ENCODE data around the gene FKBP9.
"Not testable (repeated sequence)": the region's sequence is repeated elsewhere in the genome, so short reads cannot be mapped to it uniquely, and the experiment has no call there.

FKBP9 gene

DNA sequence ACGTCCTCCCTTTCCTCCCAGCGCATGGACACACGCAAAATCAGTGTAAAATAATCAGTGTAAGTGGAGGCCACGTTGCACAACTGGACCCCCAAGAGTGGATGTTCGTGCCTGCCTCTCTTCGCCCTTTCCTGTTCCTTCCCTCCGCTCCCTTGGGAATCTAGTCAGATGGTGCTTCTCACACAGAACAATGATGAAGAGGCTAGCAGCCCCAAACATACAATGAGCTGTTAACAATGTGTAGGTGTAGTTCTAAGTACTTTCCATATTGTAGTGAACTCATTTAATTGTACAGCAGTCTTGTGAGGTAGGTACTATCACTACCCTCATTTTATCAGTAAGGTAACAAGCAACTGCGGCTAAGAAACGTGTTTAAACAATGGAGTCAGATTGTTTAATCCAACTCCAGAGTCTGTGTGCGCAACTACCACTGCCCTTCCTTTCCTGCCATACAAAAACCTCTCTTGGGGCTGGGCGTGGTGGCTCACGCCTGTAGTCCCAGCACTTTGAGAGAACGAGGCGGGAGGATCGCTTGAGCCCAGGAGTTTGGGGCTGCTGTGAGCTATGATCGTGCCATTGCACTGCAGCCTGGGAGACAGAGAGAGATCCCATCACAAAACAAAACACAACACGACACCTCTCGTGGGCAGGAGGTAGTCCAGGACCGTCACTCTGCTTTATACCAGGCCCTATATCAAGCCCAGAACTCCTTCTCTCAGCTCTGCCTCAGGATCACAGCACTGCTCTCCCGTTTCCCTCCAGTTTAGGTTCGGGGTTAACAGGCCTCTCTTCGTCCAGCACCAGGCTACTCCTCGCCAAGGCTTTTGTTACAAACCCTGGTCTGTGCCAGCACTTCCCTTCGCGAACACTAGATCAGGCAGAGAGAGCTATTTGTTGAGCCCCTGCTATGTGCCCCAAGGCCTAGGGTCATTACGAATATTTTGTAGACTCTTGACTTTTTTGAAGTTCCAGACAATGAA lies 1.1 kb downstream of the FKBP9 start:
- no peak for FAIRE-seq

DNA sequence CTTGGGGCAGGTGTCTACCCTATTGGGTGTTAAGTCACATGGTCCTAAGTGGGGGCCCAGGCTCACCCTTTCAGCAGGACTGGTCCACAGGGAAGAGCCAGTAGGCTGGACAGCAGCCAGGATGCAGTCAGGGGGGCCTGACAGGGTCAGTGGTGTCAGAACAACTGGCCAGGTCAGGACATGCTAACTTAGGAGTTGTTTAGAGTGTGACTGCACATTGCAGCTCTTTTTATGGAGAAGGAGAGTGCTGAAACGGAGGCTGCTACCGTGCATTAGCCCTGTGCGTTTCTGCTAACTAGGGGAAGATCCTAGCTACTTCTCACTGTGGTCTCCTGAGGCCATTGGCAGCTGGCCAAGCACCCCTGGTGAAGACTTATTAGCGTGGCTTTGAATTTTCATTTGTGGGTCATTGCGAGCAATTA lies 6.7 kb downstream of the FKBP9 start:
- FAIRE-seq, result not testable (repeated sequence)

DNA sequence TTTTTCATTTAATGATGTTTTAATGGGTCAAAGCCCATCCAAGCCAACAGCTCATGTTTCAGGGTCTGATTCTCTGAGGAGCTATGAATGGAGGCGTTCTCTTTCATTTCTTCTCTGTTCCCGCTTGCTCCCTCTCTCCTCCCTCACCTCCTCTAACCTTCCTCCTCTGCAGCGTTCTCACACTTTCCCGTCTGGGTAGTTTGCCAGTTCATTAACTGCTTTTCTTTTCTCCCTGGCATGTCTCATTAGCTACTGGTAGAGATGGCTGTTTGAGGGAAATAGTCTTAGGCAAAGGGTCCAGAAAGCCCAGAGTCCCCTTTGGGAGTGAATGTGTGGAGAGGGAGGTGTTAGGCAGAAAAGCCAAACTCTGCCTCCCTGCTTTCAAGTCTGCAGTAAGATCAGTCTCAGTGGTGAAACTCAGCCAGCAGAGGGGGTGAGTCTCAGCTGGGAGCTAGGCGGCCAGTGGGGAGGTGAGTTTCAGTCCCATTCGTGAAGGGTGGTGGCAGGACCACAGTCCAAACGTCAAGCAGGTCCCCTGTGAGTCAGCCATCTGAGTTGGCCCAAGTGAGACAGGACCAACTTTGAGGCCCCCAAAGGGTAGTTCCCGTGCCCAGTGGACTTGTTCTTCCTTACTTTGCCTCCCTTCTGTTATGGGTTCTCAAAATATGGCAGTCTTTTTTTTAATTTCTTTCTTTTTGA lies 7.4 kb downstream of the FKBP9 start:
- FAIRE-seq, result not testable (repeated sequence)

DNA sequence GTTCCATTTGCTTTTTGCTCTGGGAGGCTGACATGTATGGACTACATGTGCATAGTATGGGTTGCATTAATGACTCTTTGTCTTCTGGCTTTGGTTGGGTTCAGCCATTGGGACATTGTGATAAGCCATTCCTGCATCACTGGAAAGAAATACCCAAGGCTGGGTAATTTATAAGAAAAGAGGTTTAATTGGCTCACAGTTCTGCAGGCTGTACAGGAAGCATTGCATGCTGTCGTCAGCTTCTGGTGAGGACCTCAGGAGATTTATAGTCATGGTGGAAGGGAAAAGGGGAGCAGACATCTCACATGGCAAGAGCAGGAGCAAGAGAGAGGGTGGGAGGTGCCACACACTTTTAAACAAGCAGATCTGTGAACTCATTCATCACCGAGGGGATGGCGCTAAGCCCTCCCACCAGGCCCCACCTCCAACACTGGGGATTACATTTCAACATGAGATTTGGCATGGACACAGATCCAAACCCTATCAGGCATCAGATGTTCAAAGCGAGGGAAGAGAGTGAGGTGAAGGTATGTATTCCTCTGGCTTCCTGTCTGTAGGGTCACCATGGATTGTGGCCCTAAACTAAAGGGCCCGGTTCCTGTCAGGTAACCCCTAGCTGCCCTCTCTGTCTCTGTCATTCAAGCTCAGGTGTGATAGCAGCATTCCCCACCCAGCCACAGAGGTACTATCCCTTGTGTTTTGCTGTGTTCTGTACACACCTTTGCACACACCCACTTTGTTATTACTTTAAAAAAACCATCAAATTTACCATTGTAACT lies 9.4 kb downstream of the FKBP9 start:
- FAIRE-seq, result not testable (repeated sequence)

DNA sequence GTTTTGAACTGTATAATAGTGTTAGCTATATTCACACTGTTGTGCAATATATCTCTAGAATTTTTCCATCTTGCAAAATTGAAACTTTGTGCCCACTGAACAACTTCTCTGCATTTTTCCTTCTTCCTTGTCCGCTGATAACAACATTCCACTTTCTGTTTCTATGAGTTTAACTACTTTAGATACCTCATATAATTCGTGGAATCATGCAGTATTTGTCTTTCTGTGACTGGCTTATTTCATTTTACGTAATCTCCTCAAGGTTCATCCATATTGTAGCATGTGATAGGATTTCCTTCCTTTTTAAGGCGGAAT lies 10.0 kb downstream of the FKBP9 start:
- not testable (repeated sequence) for FAIRE-seq

DNA sequence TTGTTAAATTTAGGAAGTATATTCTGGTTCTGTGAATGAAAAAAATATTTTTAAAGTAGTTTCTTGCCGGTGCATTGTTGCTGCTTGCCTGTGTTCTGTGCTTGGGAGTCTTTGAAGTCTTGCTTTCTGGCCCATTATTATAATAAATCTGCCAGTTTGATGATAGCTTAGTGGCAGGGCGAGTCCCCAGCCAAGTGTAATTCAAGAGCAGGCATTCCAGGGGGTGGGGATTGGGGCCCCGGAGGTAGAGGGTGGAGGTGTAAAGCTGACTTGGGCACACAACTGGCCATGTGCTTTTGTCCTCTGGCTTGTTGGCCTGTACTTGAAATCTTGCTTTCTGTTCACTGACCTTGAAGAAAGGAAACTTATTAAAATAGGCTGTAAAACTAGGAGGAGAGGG lies 14.7 kb downstream of the FKBP9 start:
- FAIRE-seq, result not testable (repeated sequence)

DNA sequence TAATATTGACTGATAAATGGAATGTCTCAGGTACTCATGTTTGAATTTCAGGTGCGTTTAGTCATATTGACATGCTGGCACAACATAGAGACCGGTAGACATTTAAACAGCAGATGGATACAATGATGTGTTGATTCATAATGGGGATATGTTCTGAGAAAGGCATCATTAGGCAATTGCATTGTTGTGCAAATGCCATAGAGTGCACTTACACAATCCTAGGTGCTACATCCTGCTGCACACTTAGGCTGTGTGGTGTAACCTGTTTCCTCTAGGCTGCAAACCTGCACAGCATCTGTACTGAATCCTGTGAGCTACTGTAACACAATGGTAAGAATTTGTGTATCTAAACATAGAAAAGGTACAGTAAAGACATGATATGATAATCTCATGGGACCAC lies 19.9 kb downstream of the FKBP9 start:
- not testable (repeated sequence) for FAIRE-seq

DNA sequence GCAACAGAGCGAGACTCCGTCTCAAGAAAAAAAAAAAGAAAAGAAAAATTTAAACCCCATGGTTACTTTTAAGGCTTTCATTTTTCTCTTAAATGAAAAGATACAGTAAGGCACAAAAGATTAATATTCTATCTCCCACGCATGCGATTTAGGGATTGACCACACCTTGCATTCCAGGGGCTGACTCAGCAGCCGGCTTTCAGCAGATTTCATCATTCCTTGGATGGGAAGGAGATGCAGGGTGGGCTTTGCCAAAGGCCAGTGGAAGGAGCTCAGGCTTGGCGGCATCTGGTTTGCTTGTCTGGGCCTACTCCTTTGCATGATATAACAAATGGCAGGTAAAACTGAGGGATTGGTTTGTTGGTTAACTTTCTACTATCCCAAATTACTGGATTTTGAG lies 22.0 kb downstream of the FKBP9 start:
- FAIRE-seq, result not testable (repeated sequence)

DNA sequence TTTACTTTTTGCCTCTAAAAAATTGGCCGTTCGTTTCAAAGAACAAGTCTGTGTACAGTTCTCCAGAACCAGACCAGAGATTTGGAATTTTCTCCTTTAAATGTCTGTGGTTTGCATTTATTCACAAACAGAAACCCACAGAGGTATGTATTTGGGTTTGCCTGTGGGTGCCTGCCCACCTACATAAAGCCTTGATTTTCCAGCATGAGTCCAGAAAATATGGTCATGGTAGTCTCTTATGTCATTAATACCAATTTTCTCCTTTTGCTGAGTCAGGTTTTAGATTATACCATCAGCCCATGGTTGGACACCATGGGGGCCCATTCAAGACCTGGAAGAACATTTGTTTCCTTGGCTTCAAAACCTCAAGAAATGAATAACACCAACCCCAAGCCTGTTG lies 22.7 kb downstream of the FKBP9 start:
- FAIRE-seq, result not testable (repeated sequence)

DNA sequence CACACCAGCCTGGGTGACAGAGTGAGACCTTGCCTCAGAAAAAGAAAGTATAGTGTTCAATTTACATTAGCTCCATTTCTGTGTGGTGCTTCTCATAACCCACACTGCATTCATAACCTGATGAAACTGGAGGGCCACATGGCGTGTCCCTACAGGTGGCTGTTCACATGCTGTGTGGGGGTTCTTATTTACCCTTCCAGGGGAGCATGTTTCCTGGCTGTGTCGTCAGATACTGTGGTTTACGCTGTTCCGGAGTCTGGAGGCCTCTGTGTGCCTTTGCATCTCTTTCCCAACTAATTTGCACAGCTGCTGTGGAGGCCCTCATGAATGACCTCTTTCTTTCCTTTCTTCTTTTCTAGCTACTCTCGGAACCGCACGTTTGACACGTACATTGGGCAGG lies 30.9 kb downstream of the FKBP9 start:
- not testable (repeated sequence) for FAIRE-seq

DNA sequence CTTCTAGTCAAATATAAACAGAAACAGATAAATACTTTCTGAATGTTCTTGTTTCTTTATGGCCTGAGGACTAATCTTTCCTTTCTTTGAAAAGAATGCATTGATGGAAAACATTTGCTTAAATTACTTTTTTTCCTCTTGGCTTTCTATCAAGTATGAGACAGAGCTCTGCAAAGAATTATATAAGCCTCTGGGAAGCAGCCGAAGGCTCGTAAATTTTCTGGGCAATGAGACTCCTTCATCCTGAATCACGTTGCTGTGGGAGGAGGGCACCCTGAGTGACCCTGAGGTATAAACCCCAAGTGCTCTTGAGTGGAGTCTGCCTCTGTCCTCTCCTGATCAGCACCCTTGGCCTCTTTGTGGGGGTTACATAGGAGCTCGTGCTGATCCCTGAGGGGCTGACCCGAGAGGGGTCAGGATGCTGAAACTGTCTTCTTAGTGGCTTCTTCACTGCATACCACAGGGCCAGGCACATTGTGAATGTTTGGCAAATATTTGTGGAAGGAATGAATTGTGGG lies 33.9 kb downstream of the FKBP9 start:
- not testable (repeated sequence) for FAIRE-seq

DNA sequence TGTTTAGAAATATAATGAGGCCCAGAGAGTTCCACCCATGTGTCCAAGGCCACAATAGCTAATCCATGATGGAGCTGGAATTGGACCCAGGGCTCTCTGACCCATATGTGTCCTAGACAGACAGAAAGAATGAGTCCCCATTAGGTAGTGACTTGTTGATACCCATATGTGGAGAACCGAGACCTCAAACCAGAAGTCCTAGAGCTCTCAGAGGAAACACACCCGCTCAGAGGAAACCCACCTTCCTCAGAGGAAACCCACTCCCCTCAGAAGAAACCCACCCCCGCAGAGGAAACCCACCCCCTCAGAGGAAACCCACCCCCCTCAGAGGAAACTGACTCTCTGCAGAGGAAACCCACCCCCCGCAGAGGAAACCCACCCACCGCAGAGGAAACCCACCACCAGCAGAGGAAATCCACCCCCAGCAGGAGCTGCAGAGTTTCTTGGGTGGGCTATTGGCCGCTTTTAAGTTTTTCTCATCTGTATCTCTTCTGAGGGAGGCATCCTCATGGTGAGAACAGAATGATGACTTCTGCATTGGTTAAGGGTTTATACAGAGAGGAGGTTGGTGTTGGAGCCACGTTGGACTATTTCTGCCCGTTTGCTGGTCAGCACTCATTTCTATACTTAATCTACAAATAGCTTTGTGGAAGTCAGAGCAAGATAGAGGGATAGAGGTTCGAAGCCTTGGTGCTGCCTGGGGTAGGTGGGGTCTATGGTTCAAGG lies 34.9 kb downstream of the FKBP9 start:
- FAIRE-seq, result not testable (repeated sequence)

DNA sequence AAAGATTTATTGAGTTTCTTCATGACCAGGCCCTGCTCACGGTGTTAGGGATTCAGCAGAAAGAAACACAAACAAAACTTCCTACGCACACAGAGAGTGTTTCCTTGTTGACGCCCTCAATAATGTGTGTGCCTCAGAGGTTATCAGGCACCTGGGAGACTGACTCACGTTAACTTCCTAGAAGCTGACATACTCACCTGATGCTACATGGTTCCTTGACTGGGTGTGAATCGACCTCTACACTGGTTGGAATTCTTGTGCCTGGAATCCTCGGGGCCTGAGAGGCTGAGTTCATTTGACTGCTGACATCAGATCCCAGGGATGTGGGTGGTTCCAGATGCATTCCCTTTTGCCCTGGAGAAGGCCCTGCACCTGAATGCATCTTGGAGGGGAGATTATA lies 35.5 kb downstream of the FKBP9 start:
- not testable (repeated sequence) for FAIRE-seq

DNA sequence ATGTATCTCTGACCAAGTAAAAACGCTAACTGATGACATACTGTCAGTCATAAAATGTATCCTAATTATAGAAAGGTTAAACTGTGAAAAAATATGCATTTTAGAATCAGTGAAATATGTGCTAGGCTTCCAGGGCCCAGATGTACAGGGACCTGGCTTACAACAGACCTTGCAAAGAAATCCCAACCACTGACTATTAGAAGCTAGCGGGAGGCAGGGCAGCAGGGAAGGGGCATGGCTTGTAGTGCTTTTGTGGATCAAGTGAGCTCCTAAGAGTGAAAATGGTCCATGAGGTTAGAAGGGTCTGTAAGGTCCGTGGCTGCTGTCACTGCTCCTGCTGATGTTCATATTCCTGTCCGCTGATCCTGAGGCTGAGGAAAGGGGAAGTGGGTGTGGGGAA lies 40.7 kb downstream of the FKBP9 start:
- FAIRE-seq, result not testable (repeated sequence)

DNA sequence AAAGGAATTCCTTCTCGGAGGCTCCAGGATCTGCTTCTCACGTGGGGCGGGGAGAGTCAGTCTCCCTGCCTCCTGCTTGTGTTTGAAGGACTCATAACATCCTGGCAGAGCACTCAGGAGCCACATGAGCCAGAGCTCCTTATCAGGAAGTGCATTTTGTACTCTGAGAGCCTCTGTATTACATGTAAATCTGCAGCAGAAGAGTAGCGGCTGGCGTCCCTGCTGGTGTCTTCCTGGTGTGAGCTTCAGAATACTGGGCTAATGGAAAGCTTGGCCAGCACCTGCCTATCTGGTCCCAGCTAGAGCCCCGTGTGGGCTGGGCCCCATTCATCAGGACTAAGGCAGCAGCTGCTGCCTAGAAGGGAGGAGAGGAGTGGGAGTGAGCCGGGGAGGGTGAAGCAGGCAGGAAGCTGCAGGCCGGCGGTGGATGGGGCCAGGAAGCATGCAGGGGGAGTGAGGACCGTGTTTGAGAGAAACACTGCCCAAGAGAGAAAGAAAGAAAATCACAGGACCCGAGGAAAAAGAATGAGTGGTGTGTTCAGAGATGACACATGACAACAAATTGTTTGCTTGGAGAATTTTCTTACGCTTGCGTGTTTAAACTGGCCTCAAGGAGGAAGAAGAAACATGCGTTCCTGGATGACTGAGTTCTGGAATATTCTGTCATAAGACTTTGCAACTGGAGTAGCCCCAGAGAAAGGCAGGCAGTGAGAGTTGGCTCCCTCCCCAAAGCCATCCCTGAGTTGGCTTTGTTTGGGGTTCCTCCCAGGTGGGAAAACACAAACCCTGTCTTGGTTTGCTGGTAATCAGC lies 41.3 kb downstream of the FKBP9 start:
- FAIRE-seq, result not testable (repeated sequence)

DNA sequence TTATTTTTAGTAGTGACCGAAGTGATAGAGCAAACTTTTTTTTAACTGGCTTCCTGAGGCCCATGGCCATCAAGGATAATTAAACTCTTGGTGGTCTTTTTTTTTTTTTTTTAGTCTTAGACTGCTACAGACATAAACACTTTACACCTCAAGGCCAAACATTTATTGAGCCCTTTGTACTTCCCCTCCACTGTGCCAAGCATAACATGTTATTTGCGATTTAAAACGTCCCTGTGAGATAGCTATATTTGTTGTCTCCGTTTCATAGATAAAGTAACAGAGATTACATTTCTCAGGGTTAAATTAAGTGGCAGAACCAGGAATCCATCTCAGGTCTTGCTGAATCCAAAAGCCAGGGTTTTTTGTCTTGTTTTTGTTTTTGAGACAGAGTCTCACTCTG lies 42.1 kb downstream of the FKBP9 start:
- FAIRE-seq, result not testable (repeated sequence)

DNA sequence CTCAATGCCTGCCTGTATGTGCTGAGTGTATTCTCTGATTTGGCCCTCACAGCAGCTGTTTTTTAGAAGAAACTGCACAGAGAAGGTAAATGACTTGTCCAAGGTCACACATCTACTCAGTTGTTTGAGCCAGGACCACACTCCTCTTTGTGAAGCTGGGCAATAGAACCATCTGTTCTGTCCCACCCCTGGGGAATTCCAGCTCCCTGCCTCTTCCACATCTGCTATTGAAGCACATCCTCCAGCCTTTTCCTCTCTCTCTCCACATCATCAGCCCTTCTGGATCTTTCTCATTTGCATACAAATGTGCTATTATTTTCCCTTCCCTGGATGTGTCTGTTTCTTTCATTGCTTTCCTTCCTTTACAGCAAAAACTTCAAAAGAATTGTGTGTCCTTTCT lies 45.9 kb downstream of the FKBP9 start:
- FAIRE-seq, result not testable (repeated sequence)

DNA sequence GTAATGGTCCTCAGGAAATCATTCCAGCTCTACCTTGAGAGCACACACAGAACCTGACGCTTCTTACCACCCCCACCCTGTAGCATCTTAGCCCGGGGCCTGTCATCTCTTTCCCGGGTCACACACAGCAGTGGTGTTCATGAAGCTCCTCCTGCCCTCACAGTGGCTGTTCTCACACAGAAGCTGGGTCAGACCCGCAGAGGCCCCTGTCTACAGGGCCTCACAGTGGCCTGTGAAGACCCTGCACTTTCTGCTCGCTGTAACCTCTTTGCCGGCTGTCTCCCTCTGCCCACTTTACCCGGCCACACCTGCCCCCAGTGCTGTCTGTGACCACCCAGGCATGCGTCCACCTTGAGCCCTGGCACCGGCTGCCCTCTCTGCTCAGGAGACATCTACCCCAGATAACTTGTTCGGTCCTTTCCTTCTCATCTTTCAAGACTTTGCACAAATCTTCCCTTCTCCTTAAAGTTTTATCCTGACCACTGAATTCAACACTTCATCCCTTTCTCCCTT lies 46.9 kb downstream of the FKBP9 start:
- FAIRE-seq, result not testable (repeated sequence)

DNA sequence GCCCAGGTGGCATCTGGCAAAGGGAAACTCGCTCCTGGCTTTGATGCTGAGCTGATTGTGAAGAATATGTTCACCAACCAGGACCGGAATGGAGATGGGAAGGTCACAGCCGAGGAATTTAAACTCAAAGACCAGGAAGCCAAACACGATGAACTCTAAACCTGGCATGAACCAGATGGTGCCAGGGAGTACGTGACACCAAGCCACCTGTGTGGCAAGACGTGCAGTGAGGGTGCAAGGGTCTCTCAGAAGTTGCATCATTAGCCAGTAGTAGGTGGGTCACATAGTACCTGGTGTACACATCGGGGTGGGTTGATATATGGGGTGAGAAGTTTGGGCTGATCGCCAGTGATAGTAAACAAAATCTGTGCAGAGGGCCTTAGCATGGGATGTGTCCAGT lies 48.0 kb downstream of the FKBP9 start:
- FAIRE-seq, result not testable (repeated sequence)

DNA sequence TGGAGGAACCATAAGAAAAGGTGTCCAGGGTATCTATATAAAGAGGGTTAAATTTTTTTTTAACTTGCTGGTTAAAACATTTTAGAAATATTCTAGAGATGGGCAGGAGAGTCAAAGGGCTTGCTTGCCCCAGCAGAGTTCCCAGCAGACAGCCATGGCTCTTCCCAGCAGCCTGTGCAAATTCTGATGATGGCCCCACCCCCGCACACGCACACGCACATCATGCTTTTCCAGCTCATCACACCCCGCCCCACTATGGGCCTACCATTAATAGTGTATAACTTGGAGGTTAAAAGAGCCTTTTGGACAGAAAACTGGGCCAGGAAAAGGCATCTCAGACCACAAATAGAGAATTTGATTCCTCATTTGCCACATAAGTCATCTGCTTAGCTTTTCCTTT lies 48.5 kb downstream of the FKBP9 start:
- FAIRE-seq, result not testable (repeated sequence)

DNA sequence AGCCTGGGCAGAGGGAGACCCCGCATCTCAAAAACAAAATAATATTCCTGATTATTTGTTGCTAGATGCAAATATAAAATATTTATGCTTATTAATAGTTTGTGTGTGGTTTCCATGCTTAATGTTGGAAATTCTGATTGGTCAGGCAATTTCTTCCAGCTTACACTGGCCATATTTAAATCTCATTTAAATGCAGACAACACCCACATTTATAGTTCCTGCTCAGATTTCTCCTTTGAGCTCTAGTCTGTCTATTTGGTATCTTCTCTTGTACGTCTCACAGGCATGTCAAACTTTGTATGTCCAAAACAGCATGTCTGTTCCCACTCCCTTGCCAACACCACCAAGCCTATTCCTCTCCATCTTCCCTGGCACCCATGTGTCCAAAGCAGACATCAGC lies 52.5 kb downstream of the FKBP9 start:
- no peak for FAIRE-seq

Data from A204.1 (cell line).